ENCODE data around the gene PAK1.

- TF ChIP-seq TAF1 (IDR thresholded peaks at IDR 0.05; ENCODE audit: borderline replicate concordance, low read depth, low read length) (no peak), POLR2AphosphoS5 (IDR thresholded peaks at IDR 0.05; ENCODE audit: low read depth, low read length) (no peak)
These were observed 179.9 kb downstream of the PAK1 start for GRCh38 chr11:77294040-77294439.

Measured in GM12892 (cell line).